Jurkat, Clone E6-1 (cell line): ENCODE measurements around the gene TRIM15.

Experiments used
- DNase-seq: peaks from one replicate; pipeline ENCODE4 v3.0.0-alpha.2; 2011; ENCODE audit warnings: low read depth, low spot score
- H3K4me3 ChIP-seq: 2 replicates; pipeline ENCODE4 v1.5.1; 2011; ENCODE audit warnings: mild to moderate bottlenecking, low read length, control low read depth, moderate library complexity

The TRIM15 gene

GRCh38 chr6:30188541-30188940, 25.2 kb downstream of the TRIM15 start:
- DNase-seq: no peak
- H3K4me3 ChIP-seq: no peak overlapping the region

GRCh38 chr6:30192076-30192475, 28.7 kb downstream of the TRIM15 start:
- no peak for DNase-seq
- H3K4me3 ChIP-seq: no peak overlapping the region

DNA sequence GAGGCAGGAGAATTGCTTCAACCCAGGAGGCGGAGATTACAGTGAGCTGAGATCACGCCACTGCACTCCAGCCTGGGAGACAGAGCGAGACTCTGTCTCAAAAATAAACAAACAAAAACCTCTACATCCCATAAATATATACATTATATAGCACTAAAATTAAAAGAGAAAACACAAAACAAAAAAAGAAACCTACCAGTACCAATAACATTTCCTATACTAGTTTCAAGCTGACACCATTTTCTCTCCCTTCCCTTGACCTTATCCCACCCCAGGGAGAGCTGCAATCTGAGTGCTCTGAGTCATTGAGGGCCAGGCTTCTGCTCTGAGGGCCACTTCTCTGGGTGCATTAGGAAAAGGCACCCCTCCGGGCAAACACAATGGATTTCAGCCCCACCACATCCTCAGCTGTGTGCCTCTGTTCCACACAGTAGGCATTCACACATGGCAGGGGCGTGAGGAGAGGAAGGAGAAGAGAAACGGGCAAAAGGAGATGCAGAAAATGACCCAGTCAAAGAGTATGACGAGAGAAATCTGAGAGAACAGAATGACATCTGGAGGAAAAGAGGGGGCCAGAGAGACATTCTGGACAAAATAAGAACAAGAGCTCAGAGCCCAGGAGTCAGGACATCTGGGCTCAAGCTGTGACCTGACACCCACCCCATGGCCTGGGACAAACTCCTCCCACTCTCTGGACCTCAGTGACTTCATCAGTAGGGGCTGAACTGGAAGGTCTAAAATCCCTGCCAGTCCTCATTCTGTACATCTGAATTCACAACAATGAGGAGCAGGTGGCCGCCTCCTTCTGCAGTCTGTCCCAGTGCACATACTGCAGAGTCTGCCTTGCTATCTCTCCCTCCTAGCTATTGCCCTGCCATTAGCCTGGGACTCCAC, 31.7 kb downstream of the TRIM15 start:
- DNase-seq: no peak
- no peak overlapping the region for H3K4me3 ChIP-seq

GRCh38 chr6:30195951-30196350, 32.6 kb downstream of the TRIM15 start:
- no peak overlapping the region for H3K4me3 ChIP-seq
- no peak for DNase-seq

DNA sequence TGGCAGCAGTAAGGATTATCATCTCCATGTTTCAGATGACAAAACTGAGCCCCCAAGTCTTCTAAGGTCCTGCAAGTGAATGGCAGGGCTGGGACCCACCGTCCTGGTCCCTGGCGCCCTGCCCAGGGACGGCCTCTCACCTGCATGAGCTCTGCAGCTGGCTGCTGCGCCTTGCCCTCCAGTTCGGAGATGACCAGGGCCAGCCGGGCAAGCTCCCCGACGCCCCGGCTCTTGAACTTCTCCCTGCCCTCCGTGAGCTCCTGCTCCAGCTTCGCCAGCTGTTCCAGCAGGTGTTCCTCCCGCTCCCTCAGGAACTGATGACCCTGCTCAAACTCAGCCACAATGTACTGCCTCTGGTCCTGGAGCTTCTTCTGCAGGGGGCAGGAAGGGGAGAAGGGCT, 33.0 kb downstream of the TRIM15 start:
- H3K4me3 ChIP-seq: no peak overlapping the region
- no peak for DNase-seq

DNA sequence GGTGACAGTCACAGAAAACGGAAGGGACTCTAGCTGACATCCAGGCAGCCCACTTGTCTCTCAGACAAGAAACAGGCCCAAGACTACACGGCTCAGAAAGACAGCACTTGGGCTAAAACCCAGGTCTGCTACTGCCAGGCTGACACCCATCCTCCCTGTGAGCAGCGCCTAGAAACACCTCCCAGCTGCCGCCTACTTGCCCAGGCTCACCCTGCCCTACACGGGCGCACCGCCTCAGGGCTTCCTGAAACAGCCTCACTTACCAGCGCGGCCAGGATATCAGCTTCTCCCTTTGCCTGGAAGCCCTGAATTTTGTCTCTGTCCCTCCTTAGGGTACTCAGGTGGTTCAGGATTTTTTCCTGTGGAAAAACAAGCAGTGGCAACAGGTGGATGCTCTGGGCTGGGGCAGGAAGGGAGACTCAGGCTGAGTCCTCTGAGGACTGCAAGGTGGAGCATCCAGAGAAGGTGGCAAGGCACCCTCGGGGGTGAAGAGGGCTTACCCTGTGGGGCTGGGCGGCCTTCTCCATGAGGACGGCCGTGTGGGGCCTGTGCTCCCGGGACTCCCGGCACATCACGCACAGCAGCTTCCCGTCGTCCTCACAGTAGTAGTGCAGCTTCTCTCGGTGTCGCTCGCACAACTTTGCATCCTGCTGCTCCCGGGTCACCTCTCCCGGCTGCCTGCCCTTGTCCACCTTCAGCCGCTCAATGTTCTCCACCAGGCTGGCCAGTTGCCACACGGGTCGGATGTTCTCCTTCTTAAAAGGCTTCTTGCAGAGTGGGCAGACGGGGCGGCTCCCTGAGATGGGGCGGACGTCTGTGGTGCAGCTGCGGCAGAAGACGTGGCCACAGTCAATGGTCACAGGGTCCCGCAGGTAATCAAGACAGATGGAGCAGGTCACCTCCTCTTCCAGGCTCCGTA, 35.1 kb downstream of the TRIM15 start:
- no peak overlapping the region for H3K4me3 ChIP-seq
- DNase-seq: no peak

GRCh38 chr6:30200551-30201281, 37.4 kb downstream of the TRIM15 start:
- no peak overlapping the region for H3K4me3 ChIP-seq
- no peak for DNase-seq

DNA sequence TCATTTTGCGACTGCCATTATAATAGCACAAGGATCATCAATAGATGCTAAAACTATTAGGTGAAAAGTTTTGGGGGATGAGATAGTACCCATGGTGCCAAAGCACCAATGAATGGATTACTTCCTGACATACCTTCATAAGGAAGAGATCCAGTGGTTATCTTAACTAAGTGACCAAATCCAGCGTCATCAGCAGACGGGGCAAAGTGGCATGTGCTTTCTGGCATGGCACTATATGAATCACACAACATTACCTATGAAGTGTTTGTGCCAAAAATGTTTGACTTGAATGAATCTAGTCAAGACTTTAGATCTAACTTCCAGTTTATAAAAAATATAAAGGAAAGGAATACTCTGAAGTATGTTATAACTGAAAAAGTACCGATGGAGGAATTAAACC, 39.0 kb downstream of the TRIM15 start:
- H3K4me3 ChIP-seq: no peak overlapping the region
- no peak for DNase-seq

GRCh38 chr6:30204116-30204515, 40.8 kb downstream of the TRIM15 start:
- no peak overlapping the region for H3K4me3 ChIP-seq
- DNase-seq: no peak

- DNase-seq: no peak
- no peak overlapping the region for H3K4me3 ChIP-seq
Observed at GRCh38 chr6:30206152-30206551, 42.8 kb downstream of the TRIM15 start.

GRCh38 chr6:30206799-30207618, 43.7 kb downstream of the TRIM15 start:
- no peak overlapping the region for H3K4me3 ChIP-seq
- DNase-seq: no peak

GRCh38 chr6:30207619-30208295, 44.4 kb downstream of the TRIM15 start:
- no peak for DNase-seq
- no peak overlapping the region for H3K4me3 ChIP-seq

DNA sequence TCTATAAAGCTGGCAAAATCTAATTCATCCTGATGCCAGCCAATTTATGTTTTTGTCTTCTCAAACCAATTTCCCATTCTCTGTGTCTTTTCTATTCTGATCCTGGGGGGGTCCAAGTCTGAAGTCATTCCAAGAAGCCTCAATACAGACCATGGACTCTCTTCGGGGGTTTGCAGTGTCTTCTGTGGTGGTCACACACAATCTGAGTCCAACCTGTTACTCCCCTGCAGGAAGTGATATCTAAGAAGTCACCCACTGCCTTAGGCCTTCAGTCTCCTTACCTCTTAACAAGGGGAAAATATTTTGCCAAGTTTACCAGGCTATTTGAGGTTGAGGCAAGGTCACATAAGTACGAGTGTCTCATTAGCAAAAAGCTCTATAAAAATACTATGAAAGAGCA, 48.0 kb downstream of the TRIM15 start:
- H3K4me3 ChIP-seq: no peak overlapping the region
- DNase-seq: no peak

GRCh38 chr6:30211899-30212298, 48.6 kb downstream of the TRIM15 start:
- H3K4me3 ChIP-seq: peak overlapping the region; percentile 91
- no peak for DNase-seq

DNA sequence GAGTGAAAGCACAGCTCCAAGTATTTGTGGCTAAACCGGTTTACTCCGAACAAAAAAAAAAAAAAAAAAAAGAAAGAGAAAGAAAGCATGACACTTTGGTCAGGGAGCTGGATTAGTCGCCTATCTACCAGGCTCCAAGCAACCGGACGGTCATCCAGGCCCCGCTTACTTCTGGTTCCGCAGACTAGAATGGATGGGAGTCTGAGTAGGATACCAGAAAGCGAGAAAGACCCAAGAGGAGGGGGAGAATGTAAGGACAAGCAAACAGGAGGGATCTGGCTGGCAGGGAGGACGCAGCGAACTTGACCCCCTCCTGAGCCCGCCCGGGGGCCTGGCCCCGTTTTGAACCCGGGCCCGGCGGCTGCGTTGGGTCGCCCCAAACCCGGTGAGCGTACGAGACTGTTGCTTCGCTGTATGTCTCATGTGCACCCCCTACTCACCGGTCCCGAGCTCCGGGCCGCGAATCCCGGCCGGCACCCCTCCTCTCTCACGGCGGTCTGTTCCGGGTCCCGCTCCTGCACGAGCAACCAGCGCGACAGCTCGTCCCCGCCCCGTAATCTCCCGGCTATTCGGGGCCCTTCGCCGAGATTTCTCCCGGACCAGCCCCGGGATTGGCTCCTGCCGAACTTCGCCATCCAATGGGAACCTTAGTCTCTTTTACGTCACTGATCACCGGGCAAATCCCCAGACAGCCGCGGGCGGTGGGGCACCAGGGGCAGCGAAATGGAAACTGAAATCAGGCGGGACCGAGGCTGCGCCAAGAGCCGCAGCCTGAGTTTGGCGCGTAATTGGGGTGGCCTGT, 49.7 kb downstream of the TRIM15 start, which contains the start of gene TRIM26:
Gene TRIM26 (minus strand): TSS at position 542 of the 802 bp plus-strand sequence. CDS start 14,303 bp downstream, outside the sequence.
- H3K4me3 ChIP-seq: peak within 1 kb of the TSS; percentile 91
- DNase-seq: peak; percentile 94

GRCh38 chr6:30213667-30213956, 50.3 kb downstream of the TRIM15 start:
- DNase-seq: no peak
- peak overlapping the region; percentile 91 for H3K4me3 ChIP-seq

DNA sequence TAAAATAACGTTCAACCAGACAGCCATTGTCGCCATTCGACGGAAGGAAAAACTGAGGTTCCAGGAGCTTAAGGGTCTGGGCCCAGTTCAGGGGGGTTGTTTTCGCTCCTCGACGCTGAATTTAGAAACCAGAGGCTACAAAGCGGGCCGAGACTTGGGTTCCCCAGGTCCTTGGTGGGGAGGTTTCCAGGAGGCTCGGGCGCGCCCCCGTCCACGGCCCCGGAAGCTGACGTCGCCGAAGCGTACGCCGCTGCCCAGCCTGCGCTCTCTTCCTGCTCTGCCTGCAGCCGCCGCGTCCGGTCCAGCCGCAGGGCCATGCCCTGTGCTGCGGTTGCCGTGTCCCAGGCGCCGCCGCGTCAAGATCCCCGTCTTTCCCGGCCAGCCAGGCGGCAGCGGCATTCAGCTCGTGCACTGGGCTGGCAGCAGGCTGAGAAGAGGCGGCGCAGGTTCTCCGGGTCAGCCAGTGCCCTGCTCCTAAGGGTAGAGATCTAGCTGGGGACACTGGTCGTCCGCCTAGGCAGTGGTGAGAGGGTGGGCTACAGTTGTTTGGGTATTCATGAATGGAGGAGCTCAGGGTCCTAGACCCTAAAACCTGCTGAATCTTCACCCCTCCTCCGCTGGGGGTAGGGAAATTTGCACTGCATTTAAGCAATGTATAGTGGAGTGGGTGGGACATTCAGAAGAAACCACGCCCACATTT, 50.8 kb downstream of the TRIM15 start:
- no peak for DNase-seq
- H3K4me3 ChIP-seq: peak overlapping the region; percentile 91
